ENCODE measurements around the gene CFB. TPM values are rescaled to one million over a fixed set of nuclear protein-coding genes. Genes with fewer than 3 reads are reported as not detected.

The CFB gene
- total and polyA plus RNA-seq, 9 of the 15 experiments (the other 6 are each of a cell fraction or from before 2014, with no cell fraction given): 0.08 to 0.91 (median 0.22) TPM; not detected in 4

DNA sequence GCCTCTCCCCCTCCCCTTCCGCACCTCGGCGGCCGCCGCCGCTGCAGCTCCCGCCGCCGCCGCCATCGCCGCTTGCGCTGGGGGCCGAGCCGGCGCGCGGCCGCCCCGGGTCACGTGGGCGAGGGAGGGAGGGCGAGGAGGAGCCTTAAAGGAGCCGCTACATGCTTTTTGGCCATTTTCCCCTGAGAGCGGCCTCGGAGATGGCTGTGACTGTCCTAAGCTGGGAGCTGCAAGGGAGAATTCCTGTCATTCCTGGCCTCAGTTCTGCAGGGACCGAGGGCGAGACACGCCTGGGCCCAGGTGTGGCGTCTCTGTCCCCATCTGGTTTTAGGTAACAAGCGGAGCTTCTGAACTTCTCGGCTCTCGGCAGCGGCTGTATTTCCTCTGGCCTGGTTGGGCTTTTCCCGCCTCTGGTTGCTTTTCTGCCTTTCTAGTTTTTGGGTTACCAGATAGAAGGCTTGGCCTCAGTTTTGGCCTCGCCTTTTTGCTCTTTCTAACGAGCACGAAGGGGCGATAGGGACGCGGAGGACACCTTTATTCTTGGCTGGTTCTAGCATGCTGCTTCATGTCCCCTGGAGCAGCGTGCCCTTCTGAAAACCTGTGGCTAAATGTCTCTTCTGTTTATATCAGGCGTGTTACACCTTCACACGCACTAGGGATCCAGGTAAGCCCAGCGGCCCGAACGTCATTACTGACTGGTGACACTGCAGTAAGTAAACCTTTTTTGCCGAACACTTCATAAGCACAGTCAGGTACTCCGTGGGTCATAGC, 48.1 kb upstream of the CFB start, which contains the start of gene EHMT2:
TSS of gene EHMT2 (minus strand) at position 87 of the 771 bp plus-strand sequence. CDS start at position 66, 21 bp downstream.
- FAIRE-seq (peak; percentile 86), ATAC-seq (peak; percentile 77), DNase-seq (ENCODE audit: extremely low read depth in 1 of 4, low spot score in 3 of 4) (peak; percentile 92 to 95 (median 93))
- no peaks in the 10 kb centered on the region for H3K9me3 ChIP-seq (replicated peaks; ENCODE audit: control insufficient read depth, insufficient read depth, low read depth, low read length)
- H3K4me1 ChIP-seq (replicated peaks in 1 of 2; ENCODE audit: control insufficient read depth in 2 of 2, insufficient read depth in 2 of 2, low read length in 2 of 2): peaks cover 29 to 43% of the 10 kb centered on the region in 2 experiments; a peak in 4 of 5 replicates
- H4K20me1 ChIP-seq (replicated peaks; ENCODE audit: control insufficient read depth, insufficient read depth, low read length): peaks cover 3% of the 10 kb centered on the region; the same call in 1 of the 2 replicates
- H3K9ac ChIP-seq (ENCODE audit: insufficient read depth in 1 of 2, low read depth in 2 of 2, low read length in 2 of 2): peak within 1 kb of the TSS; percentile 91 to 99
- no peaks in the 10 kb centered on the region for H3K27me3 ChIP-seq (ENCODE audit: control insufficient read depth in 2 of 2, insufficient read depth in 2 of 2, low read length in 2 of 2)
- in situ Hi-C loops (cut with MboI) (no loop called here), intact Hi-C loops (cut with micrococcal nuclease) (no loop called here)
- peak within 1 kb of the TSS; percentile 68 for H3K4me3 ChIP-seq
- H3K27ac ChIP-seq (ENCODE audit: extremely low read depth, low read depth, low read length): peak within 1 kb of the TSS; percentile 84
- TSS peak; percentile 91 for BruUV-seq (replicated peaks)
- peak within 1 kb of the TSS; percentile 97 for H3K4me2 ChIP-seq (ENCODE audit: insufficient read depth, low read length)
- ChIA-PET POLR2A (interaction anchor here (0.6 to 2.4 kb wide), 18 partner anchors 8 to 237 kb away, joined by 3 to 10 read pairs (median 4); partner anchors contain the start of genes CSNK2B, DXO, GPANK1 and HSPA1B), CTCF (ENCODE audit: low intra/inter-chr PET ratio) (no interaction called here)
- H3K9me1 ChIP-seq (ENCODE audit: control insufficient read depth, insufficient read depth, low read length): no peaks in the 10 kb centered on the region
- peak within 1 kb of the TSS; percentile 95 for H2AFZ ChIP-seq (ENCODE audit: low read depth, low read length)
- WGBS (ENCODE audit: insufficient coverage, low coverage, missing lambda C conversion rate): 0% methylated on average over 47 of the region's 49 CpGs
- peaks cover 49% of the 10 kb centered on the region for H3K79me2 ChIP-seq (ENCODE audit: control insufficient read depth, insufficient read depth, low read length)
- H3K36me3 ChIP-seq (ENCODE audit: control insufficient read depth, insufficient read depth, low read length): peaks cover 43% of the 10 kb centered on the region
- TF ChIP-seq, protein P1, sequence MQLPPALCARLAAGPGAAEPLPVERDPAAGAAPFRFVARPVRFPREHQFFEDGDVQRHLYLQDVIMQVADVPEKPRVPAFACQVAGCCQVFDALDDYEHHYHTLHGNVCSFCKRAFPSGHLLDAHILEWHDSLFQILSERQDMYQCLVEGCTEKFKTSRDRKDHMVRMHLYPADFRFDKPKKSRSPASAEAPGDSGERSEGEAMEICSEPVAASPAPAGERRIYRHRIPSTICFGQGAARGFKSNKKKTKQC (CRISPR knock-in tag; IDR thresholded peaks at IDR 0.05): peak; percentile 34; the same call in 1 of the 2 replicates
- TF ChIP-seq ZNF140 (CRISPR knock-in tag; IDR thresholded peaks at IDR 0.05) (no peak), ZBTB17 (CRISPR knock-in tag; IDR thresholded peaks at IDR 0.05) (peak; percentile 61; the same call in 1 of the 2 replicates), FIP1L1 (IDR thresholded peaks at IDR 0.05; ENCODE audit: low read depth, low read length, poor library complexity, severe bottlenecking) (no peak), TBP (optimal IDR thresholded peaks at IDR 0.05; ENCODE audit: low read depth, low read length) (peak; percentile 89), RHOXF2B (CRISPR knock-in tag; conservative IDR thresholded peaks at IDR 0.05) (peak; percentile 89; the same call in 1 of the 2 replicates), CC2D1A (IDR thresholded peaks at IDR 0.05) (0 out of 2 replicates have a peak, but pooled peaks have one; percentile 22), PHF8 (IDR thresholded peaks at IDR 0.05; ENCODE audit: borderline replicate concordance, low read length) (peak; percentile 70; the same call in 1 of the 2 replicates), MTA1 (IDR thresholded peaks at IDR 0.05; ENCODE audit: borderline replicate concordance) (no peak), ZZZ3 (IDR thresholded peaks at IDR 0.05) (no peak), DACH1 (IDR thresholded peaks at IDR 0.05; ENCODE audit: partially characterized antibody) (no peak), SRSF7 (optimal IDR thresholded peaks at IDR 0.05; ENCODE audit: low read depth, low read length) (no peak), NR1H2 (CRISPR knock-in tag; IDR thresholded peaks at IDR 0.05) (no peak), ZNF282 (CRISPR knock-in tag; IDR thresholded peaks at IDR 0.05) (no peak), ZNF174 (CRISPR knock-in tag; IDR thresholded peaks at IDR 0.05) (no peak)
- TF ChIP-seq, protein P2, sequence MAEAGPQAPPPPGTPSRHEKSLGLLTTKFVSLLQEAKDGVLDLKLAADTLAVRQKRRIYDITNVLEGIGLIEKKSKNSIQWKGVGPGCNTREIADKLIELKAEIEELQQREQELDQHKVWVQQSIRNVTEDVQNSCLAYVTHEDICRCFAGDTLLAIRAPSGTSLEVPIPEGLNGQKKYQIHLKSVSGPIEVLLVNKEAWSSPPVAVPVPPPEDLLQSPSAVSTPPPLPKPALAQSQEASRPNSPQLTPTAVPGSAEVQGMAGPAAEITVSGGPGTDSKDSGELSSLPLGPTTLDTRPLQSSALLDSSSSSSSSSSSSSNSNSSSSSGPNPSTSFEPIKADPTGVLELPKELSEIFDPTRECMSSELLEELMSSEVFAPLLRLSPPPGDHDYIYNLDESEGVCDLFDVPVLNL (CRISPR knock-in tag; IDR thresholded peaks at IDR 0.05; ENCODE audit: low read depth): no peak
- TF ChIP-seq, protein P3, sequence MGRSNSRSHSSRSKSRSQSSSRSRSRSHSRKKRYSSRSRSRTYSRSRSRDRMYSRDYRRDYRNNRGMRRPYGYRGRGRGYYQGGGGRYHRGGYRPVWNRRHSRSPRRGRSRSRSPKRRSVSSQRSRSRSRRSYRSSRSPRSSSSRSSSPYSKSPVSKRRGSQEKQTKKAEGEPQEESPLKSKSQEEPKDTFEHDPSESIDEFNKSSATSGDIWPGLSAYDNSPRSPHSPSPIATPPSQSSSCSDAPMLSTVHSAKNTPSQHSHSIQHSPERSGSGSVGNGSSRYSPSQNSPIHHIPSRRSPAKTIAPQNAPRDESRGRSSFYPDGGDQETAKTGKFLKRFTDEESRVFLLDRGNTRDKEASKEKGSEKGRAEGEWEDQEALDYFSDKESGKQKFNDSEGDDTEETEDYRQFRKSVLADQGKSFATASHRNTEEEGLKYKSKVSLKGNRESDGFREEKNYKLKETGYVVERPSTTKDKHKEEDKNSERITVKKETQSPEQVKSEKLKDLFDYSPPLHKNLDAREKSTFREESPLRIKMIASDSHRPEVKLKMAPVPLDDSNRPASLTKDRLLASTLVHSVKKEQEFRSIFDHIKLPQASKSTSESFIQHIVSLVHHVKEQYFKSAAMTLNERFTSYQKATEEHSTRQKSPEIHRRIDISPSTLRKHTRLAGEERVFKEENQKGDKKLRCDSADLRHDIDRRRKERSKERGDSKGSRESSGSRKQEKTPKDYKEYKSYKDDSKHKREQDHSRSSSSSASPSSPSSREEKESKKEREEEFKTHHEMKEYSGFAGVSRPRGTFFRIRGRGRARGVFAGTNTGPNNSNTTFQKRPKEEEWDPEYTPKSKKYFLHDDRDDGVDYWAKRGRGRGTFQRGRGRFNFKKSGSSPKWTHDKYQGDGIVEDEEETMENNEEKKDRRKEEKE (IDR thresholded peaks at IDR 0.05; ENCODE audit: borderline replicate concordance in 1 of 2, control insufficient read depth in 1 of 2, low read depth in 2 of 2, low read length in 1 of 2): no peak
